HG03135 (cell line): Measurements from ENCODE around the gene ALDH4A1.
"Not testable (repeated sequence)": the region's sequence is repeated elsewhere in the genome, so short reads cannot be mapped to it uniquely, and the experiment has no call there.

Source experiments
- ATAC-seq: cut with Tn5 transposase; IDR thresholded peaks from one replicate; pipeline ENCODE4 v1.9.1; 2021; ENCODE audit warnings: mild to moderate bottlenecking, moderate library complexity; ENCODE audit not compliant: unreplicated experiment

ALDH4A1 gene

DNA sequence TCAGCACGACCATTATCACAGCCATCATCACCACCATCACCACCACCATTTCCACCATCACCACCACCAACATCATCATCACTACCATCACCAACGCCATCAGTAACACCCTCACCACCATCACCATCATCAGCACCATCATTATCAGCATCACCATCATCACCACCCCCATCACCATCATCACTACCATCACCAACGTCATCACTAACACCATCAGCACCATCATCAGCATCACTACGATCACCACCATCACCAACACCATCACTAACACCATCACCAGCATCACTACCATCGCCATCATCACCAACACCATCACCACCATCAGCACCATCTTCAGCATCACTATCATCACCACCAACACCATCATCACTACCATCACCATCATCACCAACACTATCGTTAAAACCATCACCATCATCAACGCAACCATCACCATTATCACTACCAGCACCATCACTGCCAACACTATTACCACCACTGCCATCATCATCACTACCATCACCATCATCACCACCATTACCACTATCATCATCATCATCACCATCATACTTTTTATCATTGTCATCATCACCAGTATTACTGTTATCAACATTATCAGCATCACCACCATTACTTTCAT, 44.2 kb downstream of the ALDH4A1 start:
- ATAC-seq: no peak

GRCh38 chr1:18856435-18856834, 45.9 kb downstream of the ALDH4A1 start:
- ATAC-seq: no peak

DNA sequence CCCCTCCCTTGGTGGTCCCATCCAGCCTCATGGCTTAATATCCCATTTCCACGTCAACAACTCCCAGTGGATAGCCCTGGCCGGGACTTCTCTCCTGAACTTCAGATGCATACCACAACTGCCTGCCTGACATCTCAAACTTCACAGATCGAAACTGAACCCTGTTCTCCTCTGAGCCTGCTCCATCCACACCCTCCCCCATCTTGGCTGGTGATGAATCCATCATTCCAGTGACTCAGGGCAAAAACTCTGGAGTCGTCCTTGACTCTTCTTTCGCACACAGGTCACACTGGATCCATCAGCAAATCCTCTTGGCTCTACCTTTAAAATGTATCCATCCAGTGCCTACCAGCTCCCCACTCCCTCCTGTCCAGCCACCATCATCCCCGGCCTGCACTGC, 46.8 kb downstream of the ALDH4A1 start:
- no peak for ATAC-seq

DNA sequence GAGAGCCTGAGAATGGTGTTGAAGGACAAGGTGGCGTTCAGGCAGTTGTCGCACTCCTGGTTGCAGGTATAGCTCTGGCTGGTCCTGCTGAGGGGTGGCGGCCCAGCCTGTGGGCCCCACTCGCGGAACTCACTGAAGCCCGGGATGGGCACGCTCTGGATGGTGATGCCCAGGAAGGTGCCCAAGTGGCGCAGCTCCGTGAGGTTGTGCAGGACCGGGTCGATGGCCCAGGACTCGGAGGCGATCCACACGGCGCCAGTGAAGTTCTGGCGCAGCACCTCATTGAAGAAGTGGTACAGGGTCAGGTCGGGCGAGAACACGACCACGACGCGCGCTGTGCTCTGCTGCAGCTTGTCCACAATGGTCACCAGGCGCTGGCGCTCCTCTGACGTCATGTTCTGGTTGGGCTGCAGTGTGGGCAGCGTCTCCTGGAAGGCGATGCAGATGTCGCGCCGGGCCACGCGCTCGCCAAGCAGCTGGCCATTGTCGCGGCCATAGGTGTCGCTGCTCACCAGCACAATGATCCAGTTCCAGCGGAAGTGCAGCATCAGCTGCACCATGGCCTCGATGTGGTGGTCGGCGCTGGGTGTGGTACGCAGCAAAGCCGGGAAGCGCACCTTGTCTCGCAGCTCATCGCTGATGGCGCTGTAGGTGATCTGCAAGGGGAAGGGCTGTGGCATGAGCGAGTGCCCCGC, 47.9 kb downstream of the ALDH4A1 start:
- ATAC-seq: no peak

- no peak for ATAC-seq
Measured at GRCh38 chr1:18852501-18852900, 49.9 kb downstream of the ALDH4A1 start.

DNA sequence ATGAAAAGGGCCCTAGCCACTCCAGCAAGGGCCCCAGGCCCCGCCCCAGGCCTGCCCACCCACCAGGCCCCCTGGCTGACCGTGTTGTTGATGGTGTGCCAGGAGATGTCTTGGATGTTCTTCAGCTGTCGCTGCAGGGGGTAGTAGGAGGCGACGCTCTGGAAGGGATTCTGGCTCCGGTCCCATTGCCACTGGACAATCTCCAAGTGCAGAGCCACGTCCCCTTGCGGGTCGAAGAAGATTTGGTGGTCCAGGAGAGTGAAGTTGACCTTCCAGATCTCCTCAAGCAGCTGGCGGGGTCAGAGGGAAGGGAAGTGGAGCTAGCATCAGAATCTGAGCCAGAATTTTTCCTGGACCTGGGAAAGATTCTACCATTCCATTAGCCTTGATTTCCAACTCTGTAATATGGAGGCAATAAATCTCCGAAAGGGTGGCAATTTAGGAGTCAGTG, 53.1 kb downstream of the ALDH4A1 start:
- ATAC-seq: no peak

GRCh38 chr1:18847723-18848122, 54.6 kb downstream of the ALDH4A1 start:
- not testable (repeated sequence) for ATAC-seq

DNA sequence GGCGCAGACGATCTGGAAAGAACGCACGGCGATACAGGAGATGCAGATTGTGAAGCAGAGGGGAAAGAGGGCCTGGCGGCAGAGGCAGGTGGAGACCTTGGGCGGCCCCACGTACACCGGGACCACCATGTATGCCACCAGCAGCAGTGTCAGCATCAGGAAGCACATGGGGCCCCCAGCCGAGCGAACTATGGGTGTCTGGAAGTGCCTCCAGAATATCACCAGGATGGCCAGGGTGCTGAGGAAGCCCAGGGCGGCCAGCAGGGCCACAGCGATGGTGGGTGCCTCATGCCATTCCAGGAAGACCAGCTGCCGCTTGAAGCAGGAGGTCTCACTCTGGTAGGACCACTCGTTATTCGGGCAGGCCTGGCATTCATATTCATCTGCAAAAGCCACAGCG, 62.2 kb downstream of the ALDH4A1 start:
- ATAC-seq: no peak

DNA sequence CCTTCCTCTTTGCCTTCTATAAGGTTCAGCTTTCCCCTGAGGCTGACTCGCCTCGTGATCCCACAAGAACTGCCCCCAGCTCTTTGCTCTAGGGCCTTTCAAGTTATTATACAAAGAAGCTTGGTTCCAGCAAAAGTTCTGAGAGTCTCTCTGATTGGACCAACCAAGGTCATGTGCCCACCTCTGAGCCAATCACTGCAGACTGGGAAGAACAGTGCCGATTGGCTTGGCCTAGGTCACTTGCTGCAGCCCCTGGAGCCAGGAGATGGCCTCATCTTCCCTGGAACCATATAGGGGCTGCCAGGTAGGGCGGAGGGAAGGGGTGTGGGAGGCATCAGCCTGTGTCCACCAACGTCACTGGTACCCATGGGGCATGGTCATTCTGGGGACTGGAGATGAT, 65.7 kb downstream of the ALDH4A1 start:
- no peak for ATAC-seq

DNA sequence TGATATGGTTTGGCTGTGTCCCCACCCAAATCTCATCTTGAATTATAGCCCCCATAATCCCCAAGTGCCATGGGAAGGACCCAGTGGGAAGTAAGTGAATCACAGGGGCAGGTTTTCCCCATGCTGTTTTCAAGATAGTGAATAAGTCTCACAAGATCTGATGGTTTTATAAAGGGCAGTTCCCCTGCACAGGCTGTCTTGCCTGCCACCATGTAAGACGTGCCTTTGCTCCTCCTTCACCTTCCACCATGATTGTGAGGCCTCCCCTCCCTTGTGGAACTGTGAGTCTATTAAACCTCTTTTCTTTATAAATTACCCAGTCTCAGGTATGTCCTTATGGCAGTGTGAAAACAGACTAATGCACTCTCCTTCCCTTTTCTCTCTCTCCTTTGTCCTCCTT, 70.0 kb downstream of the ALDH4A1 start:
- ATAC-seq: not testable (repeated sequence)

DNA sequence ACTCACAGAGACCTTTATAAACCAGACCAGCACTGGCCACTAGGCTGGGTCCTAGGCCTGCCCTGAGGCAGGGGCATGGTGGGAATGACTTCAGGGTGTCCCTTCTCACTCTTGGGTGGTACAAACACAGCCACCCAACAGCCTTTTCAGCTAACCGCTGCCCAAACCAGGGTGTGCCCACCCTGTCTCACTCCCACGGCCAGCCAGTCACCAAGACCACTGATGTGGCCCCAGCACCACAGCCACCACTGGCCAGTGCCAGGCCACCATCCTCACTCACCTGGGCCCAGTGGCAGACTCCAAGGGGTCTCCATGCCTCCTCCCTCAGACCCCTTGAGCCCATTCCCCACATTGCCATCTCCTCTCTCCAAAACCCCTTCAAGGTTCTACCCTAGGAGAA, 70.7 kb downstream of the ALDH4A1 start:
- ATAC-seq: no peak

DNA sequence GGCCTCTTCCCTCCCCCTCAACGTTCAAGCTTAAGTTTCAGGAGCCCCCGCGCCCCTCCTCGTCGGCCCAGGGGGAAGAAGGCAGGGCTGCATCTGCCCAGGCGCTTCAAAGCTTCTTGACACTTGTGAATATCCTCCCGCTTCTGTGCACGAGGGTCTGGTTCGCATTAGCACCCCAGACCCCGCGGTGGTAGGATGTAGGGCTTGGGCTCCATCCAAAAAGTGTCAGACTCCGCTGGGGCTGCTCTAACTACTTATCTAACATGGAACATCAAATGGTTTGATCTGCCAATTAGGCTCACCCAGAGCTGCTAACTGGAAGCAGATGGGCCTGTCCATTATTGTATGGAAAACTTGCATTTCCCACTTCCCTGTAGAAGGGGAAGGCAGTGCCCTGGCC, 71.8 kb downstream of the ALDH4A1 start:
- ATAC-seq: no peak

DNA sequence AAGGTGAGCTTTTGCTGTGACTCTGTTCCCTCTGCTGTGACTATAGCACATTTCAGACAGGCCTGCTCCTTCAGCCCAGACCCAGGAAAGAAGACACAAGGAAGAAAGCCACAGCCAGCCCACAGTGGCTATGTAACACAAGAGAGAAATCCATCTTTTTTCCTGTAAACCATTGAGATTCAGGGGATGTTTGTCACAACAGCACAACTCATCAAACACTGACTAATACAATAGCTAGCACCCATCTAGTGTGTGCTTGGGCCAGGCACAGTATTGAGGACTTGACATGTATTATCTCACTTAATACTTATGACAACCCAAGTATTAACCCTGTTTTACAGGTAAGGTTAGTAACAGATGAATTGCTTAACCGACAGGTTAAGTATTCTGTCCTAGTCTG, 72.7 kb downstream of the ALDH4A1 start:
- no peak for ATAC-seq

DNA sequence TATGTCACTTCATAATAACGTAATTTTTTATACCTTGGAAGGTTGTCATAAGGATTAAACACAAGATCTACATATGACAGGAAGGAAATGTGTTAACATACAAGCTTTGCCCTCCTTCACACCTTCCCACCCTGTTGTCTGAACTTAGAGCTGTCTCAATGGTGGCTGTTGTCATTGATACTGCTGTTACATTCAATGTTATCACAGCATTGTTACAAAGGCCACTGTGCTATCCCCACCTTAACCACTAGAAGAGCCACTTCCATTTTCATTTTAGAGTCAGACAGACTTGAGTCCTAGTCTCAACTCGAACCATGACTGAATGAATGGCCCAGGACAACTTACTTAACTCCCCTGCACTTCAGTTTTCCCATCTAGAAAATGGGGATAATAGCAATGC, 74.1 kb downstream of the ALDH4A1 start:
- ATAC-seq: no peak

- ATAC-seq: no peak
Measured at GRCh38 chr1:18823438-18823837, 78.9 kb downstream of the ALDH4A1 start.
